Measurements from ENCODE around the gene GJB5.

Gene GJB5

GRCh38 chr1:34794001-34794789 lies 39.3 kb downstream of the GJB5 start:
- TF ChIP-seq SIN3A (IDR thresholded peaks at IDR 0.05; ENCODE audit: borderline replicate concordance, insufficient read depth, low read length) (no peak), FOXP2 (optimal IDR thresholded peaks at IDR 0.05; ENCODE audit: borderline replicate concordance, extremely low read depth, extremely low read length, insufficient read depth) (no peak), TAF1 (IDR thresholded peaks at IDR 0.05; ENCODE audit: borderline replicate concordance, insufficient read depth, low read length) (no peak), POLR2AphosphoS5 (IDR thresholded peaks at IDR 0.05; ENCODE audit: low read depth, low read length) (no peak), REST (IDR thresholded peaks at IDR 0.05; ENCODE audit: insufficient read depth in 1 of 2, low read depth in 2 of 2, low read length in 2 of 2) (no peak)

GRCh38 chr1:34794790-34795180 lies 39.9 kb downstream of the GJB5 start:
- TF ChIP-seq SIN3A (IDR thresholded peaks at IDR 0.05; ENCODE audit: borderline replicate concordance, insufficient read depth, low read length) = no peak
- no peak for TF ChIP-seq FOXP2 (optimal IDR thresholded peaks at IDR 0.05; ENCODE audit: borderline replicate concordance, extremely low read depth, extremely low read length, insufficient read depth)
- TF ChIP-seq TAF1 (IDR thresholded peaks at IDR 0.05; ENCODE audit: borderline replicate concordance, insufficient read depth, low read length) = no peak
- no peak for TF ChIP-seq POLR2AphosphoS5 (IDR thresholded peaks at IDR 0.05; ENCODE audit: low read depth, low read length)
- no peak for TF ChIP-seq REST (IDR thresholded peaks at IDR 0.05; ENCODE audit: insufficient read depth in 1 of 2, low read depth in 2 of 2, low read length in 2 of 2)

- TF ChIP-seq SIN3A (IDR thresholded peaks at IDR 0.05; ENCODE audit: borderline replicate concordance, insufficient read depth, low read length) (no peak), REST (IDR thresholded peaks at IDR 0.05; ENCODE audit: insufficient read depth in 1 of 2, low read depth in 2 of 2, low read length in 2 of 2) (no peak), TAF1 (IDR thresholded peaks at IDR 0.05; ENCODE audit: borderline replicate concordance, insufficient read depth, low read length) (no peak), POLR2AphosphoS5 (IDR thresholded peaks at IDR 0.05; ENCODE audit: low read depth, low read length) (no peak), FOXP2 (optimal IDR thresholded peaks at IDR 0.05; ENCODE audit: borderline replicate concordance, extremely low read depth, extremely low read length, insufficient read depth) (no peak)
These were observed 41.1 kb downstream of the GJB5 start for GRCh38 chr1:34795916-34796315.

- no peak for TF ChIP-seq SIN3A (IDR thresholded peaks at IDR 0.05; ENCODE audit: borderline replicate concordance, insufficient read depth, low read length)
These were observed 42.1 kb downstream of the GJB5 start for GRCh38 chr1:34796990-34797389.

- no peak for TF ChIP-seq REST (IDR thresholded peaks at IDR 0.05; ENCODE audit: insufficient read depth in 1 of 2, low read depth in 2 of 2, low read length in 2 of 2)
- no peak for TF ChIP-seq POLR2AphosphoS5 (IDR thresholded peaks at IDR 0.05; ENCODE audit: low read depth, low read length)
- no peak for TF ChIP-seq FOXP2 (optimal IDR thresholded peaks at IDR 0.05; ENCODE audit: borderline replicate concordance, extremely low read depth, extremely low read length, insufficient read depth)
- TF ChIP-seq SIN3A (IDR thresholded peaks at IDR 0.05; ENCODE audit: borderline replicate concordance, insufficient read depth, low read length) = no peak
- TF ChIP-seq TAF1 (IDR thresholded peaks at IDR 0.05; ENCODE audit: borderline replicate concordance, insufficient read depth, low read length) = no peak
These were observed 45.4 kb downstream of the GJB5 start for GRCh38 chr1:34800214-34800613.
